DOHH2 (cell line): Measurements from ENCODE around the gene KCTD20.
"Not testable (repeated sequence)": the region's sequence is repeated elsewhere in the genome, so short reads cannot be mapped to it uniquely, and the experiment has no call there.

Experiments used
- H3F3A ChIP-seq: fragments of 200-600 bp; sonication (generic), shearing (Covaris generic); 2 replicates; pipeline ENCODE4 v1.6.0; 2016; ENCODE audit warnings: antibody characterized with exemption, mild to moderate bottlenecking; ENCODE audit not compliant: control insufficient read depth, insufficient read depth
- H3K27ac ChIP-seq: fragments of 200-600 bp; sonication (generic); 2 replicates; pipeline ENCODE4 v1.5.1; 2014; ENCODE audit warnings: low read depth, mild to moderate bottlenecking, low read length, moderate library complexity
- H3K27me3 ChIP-seq: fragments of 200-600 bp; sonication (generic); 2 replicates; pipeline ENCODE4 v1.6.1; 2014; ENCODE audit warnings: mild to moderate bottlenecking, low read length, mixed read lengths; ENCODE audit not compliant: control insufficient read depth
- H3K36me3 ChIP-seq: fragments of 200-600 bp; sonication (generic); 2 replicates; pipeline ENCODE4 v1.6.1; 2014; ENCODE audit warnings: mild to moderate bottlenecking, low read length, moderate library complexity, mixed read lengths; ENCODE audit not compliant: control insufficient read depth
- H3K4me1 ChIP-seq: fragments of 200-600 bp; sonication (generic); 2 replicates; pipeline ENCODE4 v1.6.1; 2014; ENCODE audit warnings: mild to moderate bottlenecking, low read length, mixed read lengths; ENCODE audit not compliant: control insufficient read depth
- H3K4me2 ChIP-seq: fragments of 200-600 bp; sonication (generic); 2 replicates; pipeline ENCODE4 v1.6.0; 2014; ENCODE audit warnings: mild to moderate bottlenecking, low read length, moderate library complexity
- H3K4me3 ChIP-seq: fragments of 200-600 bp; sonication (generic); 2 replicates; pipeline ENCODE4 v1.5.1; 2014; ENCODE audit warnings: mild to moderate bottlenecking, low read length, mixed read lengths
- H3K79me2 ChIP-seq: fragments of 200-600 bp; sonication (generic); 2 replicates; pipeline ENCODE4 v1.6.1; 2014; ENCODE audit warnings: mild to moderate bottlenecking, low read length, mixed read lengths; ENCODE audit not compliant: control insufficient read depth
- H3K9me2 ChIP-seq: fragments of 200-600 bp; sonication (generic); replicated peaks from 2 replicates; pipeline ENCODE4 v1.6.1; 2014; ENCODE audit warnings: mild to moderate bottlenecking, low read length, mixed read lengths; ENCODE audit not compliant: control insufficient read depth
- H3K9me3 ChIP-seq: fragments of 200-600 bp; sonication (generic); 2 replicates; pipeline ENCODE4 v1.6.1; 2014; ENCODE audit warnings: antibody characterized with exemption, low read length, mixed read lengths; ENCODE audit not compliant: control insufficient read depth, insufficient read depth
- H4K20me1 ChIP-seq: fragments of 200-600 bp; sonication (generic); 2 replicates; pipeline ENCODE4 v1.6.0; 2014; ENCODE audit warnings: low read depth, mild to moderate bottlenecking, antibody characterized with exemption, low read length, moderate library complexity; ENCODE audit not compliant: control insufficient read depth, insufficient read depth
- EZH2phosphoT487 ChIP-seq: fragments of 200-600 bp; sonication (generic); IDR thresholded peaks from 2 replicates; pipeline ENCODE4 v1.6.1; 2017; ENCODE audit warnings: borderline replicate concordance, mild to moderate bottlenecking, antibody characterized with exemption, low read length, moderate library complexity, mixed read lengths
- TF ChIP-seq, protein P1 (sequence below): fragments of 200-600 bp; sonication (generic); IDR thresholded peaks from one replicate; pipeline ENCODE4 v1.5.1; 2014; ENCODE audit warnings: antibody characterized with exemption, mild to moderate bottlenecking, low read depth, low read length; ENCODE audit not compliant: poor library complexity, severe bottlenecking

Gene KCTD20

DNA sequence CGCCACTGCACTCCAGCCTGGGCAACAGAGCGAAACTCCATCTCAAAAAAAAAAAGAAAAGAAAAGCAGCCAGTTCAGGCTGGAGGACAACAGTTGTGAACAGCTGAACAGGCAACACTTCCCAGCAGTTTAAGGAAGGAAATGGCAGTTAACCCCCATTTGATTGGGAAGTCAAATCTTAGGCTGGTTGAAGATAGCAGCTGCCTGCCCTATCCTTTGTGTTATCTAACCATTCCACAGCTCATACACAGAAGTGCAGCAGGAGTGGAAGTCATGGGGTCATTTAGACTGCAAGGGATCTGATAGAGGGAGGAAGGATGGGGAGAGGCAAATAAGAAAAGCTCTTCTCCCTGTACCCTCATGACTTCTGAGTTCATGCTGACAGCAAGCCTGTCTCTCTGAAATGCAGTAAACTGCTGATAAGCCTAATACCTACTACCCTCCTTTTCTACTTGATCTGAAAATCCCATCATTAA lies 35.3 kb downstream of the KCTD20 start:
- Histone ChIP-seq H3K9me3 (no peaks in the 10 kb centered on the region), H3K27ac (no peak overlapping the region), H3K79me2 (peaks cover 5% of the 10 kb centered on the region; the same call in 1 of the 2 replicates), H3K9me2 (no peaks in the 10 kb centered on the region), H3K4me3 (no peak overlapping the region), H3K4me1 (no peaks in the 10 kb centered on the region), H3F3A (no peaks in the 10 kb centered on the region), H3K36me3 (peaks cover 63% of the 10 kb centered on the region), H3K4me2 (no peak overlapping the region), H4K20me1 (no peaks in the 10 kb centered on the region), H3K27me3 (no peaks in the 10 kb centered on the region)
- no peak for TF ChIP-seq EZH2phosphoT487
- TF ChIP-seq, protein P1, sequence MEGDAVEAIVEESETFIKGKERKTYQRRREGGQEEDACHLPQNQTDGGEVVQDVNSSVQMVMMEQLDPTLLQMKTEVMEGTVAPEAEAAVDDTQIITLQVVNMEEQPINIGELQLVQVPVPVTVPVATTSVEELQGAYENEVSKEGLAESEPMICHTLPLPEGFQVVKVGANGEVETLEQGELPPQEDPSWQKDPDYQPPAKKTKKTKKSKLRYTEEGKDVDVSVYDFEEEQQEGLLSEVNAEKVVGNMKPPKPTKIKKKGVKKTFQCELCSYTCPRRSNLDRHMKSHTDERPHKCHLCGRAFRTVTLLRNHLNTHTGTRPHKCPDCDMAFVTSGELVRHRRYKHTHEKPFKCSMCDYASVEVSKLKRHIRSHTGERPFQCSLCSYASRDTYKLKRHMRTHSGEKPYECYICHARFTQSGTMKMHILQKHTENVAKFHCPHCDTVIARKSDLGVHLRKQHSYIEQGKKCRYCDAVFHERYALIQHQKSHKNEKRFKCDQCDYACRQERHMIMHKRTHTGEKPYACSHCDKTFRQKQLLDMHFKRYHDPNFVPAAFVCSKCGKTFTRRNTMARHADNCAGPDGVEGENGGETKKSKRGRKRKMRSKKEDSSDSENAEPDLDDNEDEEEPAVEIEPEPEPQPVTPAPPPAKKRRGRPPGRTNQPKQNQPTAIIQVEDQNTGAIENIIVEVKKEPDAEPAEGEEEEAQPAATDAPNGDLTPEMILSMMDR = no peak

DNA sequence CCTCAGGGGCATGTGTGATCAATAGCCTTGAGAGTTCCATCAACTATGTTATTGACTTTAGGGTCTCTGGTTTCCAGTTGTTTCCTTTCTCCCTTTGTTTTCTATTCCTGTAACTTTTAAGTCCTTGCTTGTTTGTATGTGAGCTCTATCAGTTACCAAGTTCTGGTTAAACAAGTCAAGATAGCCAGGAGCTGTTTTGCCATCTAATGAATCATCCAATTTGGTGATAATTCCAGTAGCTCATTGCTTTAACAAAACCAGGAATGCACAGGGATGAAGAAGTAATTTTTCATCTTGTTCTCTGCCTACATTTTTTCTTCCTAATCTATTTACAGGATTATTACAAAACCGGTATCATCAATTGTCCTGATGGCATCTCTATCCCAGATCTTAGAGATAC lies 36.5 kb downstream of the KCTD20 start:
- peaks cover 61% of the 10 kb centered on the region for H3K36me3 ChIP-seq

DNA sequence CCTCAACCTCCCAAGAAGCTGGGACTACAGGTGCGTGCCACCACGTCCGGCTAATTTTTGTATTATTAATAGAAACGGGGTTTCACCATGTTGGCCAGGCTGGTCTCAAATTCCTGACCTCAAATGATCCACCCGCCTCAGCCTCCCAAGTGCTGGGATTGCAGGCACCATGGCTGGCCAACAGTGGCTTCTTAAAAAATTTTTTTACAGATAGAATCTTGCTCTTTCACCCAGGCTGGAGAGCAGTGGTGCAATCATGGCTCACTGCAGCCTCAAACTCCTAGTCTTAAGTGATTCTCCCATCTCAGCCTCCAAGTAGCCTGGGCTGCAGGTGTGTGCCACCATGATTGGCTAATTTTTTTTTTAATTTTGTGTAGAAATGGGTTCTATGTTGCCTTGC lies 40.5 kb downstream of the KCTD20 start:
- H3K4me1 ChIP-seq, H3K27ac ChIP-seq, H3K27me3 ChIP-seq, H4K20me1 ChIP-seq, H3F3A ChIP-seq, H3K4me3 ChIP-seq, H3K9me2 ChIP-seq, H3K4me2 ChIP-seq, H3K79me2 ChIP-seq, H3K9me3 ChIP-seq: not testable (repeated sequence)
- peaks cover 75% of the 10 kb centered on the region for H3K36me3 ChIP-seq

More for the DNA sequence above, 36.5 kb downstream of the KCTD20 start:
- H3K4me3 ChIP-seq = no peak overlapping the region
- H3K9me2 ChIP-seq = no peaks in the 10 kb centered on the region
- no peaks in the 10 kb centered on the region for H4K20me1 ChIP-seq
- TF ChIP-seq EZH2phosphoT487 = no peak
- TF ChIP-seq, protein P1 = no peak
- H3K4me2 ChIP-seq = no peak overlapping the region
- no peaks in the 10 kb centered on the region for H3K9me3 ChIP-seq
- H3K4me1 ChIP-seq = no peaks in the 10 kb centered on the region
- H3K27me3 ChIP-seq = no peaks in the 10 kb centered on the region
- no peaks in the 10 kb centered on the region for H3F3A ChIP-seq
- peaks cover 5% of the 10 kb centered on the region; the same call in 1 of the 2 replicates for H3K79me2 ChIP-seq
- H3K27ac ChIP-seq = no peak overlapping the region

DNA sequence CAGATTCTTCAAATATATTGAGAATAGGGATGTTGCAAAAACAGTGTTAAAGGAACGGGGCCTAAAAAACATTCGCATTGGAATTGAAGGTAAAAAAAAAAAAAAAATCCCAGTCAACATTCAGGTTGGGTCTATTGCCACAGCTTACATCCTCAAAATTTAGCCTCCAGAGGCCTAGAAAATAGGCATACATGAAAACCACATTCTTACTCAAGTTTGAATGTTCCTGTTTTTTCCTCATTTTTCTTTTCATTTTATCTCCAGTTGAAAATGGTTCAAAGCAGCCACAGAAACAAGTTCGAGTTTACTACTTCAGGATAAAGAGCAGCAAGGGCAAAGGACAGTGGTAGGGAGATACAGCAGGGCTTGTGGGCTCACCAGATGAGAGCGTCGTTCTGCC lies 41.9 kb downstream of the KCTD20 start:
- no peak overlapping the region for H3K4me2 ChIP-seq

More for the DNA sequence above, 41.9 kb downstream of the KCTD20 start:
- Histone ChIP-seq H3F3A (no peaks in the 10 kb centered on the region), H4K20me1 (no peaks in the 10 kb centered on the region), H3K79me2 (no peaks in the 10 kb centered on the region), H3K27ac (no peak overlapping the region), H3K9me2 (no peaks in the 10 kb centered on the region), H3K27me3 (no peaks in the 10 kb centered on the region), H3K36me3 (peaks cover 73% of the 10 kb centered on the region), H3K4me1 (no peaks in the 10 kb centered on the region), H3K9me3 (no peaks in the 10 kb centered on the region), H3K4me3 (no peak overlapping the region)
- no peak for TF ChIP-seq EZH2phosphoT487
- TF ChIP-seq, protein P1 = no peak
